IMR-90 (cell line): Measurements from ENCODE around the gene ASTN2. TPM values are rescaled to one million over a fixed set of nuclear protein-coding genes. Genes with fewer than 3 reads are reported as not detected.

Experiments used
- ATAC-seq: fragments of 200-7000 bp; cut with Tn5 transposase; 2 replicates; pipeline ENCODE4 v1.9.1; 2020; ENCODE audit warnings: low read depth, mild to moderate bottlenecking, moderate library complexity
- BruUV-seq: library from RNA; stranded (reverse); fragments of 400-500 nt; replicated peaks from 2 replicates; lab custom pipeline; 2021; lab: Mats Ljungman, UMichigan
- CTCF ChIA-PET: fragments of 300-600 bp; formaldehyde crosslinking; extraction: SDS; loops from one replicate; lab custom pipeline; 2021; ENCODE audit warnings: antibody characterized with exemption; lab: Yijun Ruan, JAX
- POLR2A ChIA-PET: fragments of 300-600 bp; sonication (Branson Sonifier 250); formaldehyde crosslinking; loops from one replicate; lab custom pipeline; 2022; ENCODE audit warnings: antibody characterized with exemption; ENCODE audit not compliant: unreplicated experiment; lab: Charles Lee
- DNase-seq: peaks from one replicate; pipeline ENCODE4 v3.0.0; 2013
- H2AFZ ChIP-seq: replicated peaks from 2 replicates; pipeline ENCODE3; 2013; ENCODE audit warnings: low read length, mild to moderate bottlenecking; ENCODE audit not compliant: poor library complexity
- H2AK5ac ChIP-seq: 2 replicates; pipeline ENCODE4 v1.6.1; 2013; ENCODE audit warnings: low read depth, low read length, inconsistent platforms
- H2AK9ac ChIP-seq: replicated peaks from 2 replicates; pipeline ENCODE3; 2013; ENCODE audit warnings: mild to moderate bottlenecking, low read depth, low read length, moderate library complexity; ENCODE audit not compliant: poor library complexity
- H2BK120ac ChIP-seq: 2 replicates; pipeline ENCODE4 v1.6.1; 2013; ENCODE audit warnings: low read depth, low read length, inconsistent platforms
- H2BK15ac ChIP-seq: 3 replicates; pipeline ENCODE4 v1.6.1; 2013; ENCODE audit warnings: low read depth, low read length, inconsistent platforms
- H2BK20ac ChIP-seq: 2 replicates; pipeline ENCODE4 v1.6.1; 2013; ENCODE audit warnings: low read depth, mild to moderate bottlenecking, inconsistent platforms, low read length, moderate library complexity
- H2BK5ac ChIP-seq: 2 replicates; pipeline ENCODE4 v1.6.1; 2013; ENCODE audit warnings: mild to moderate bottlenecking, low read depth, low read length, inconsistent platforms; ENCODE audit not compliant: poor library complexity, severe bottlenecking
- H3K14ac ChIP-seq: replicated peaks from 2 replicates; pipeline ENCODE4 v1.6.1; 2013; ENCODE audit warnings: low read depth, low read length, inconsistent platforms
- H3K18ac ChIP-seq: 2 replicates; pipeline ENCODE4 v1.6.1; 2013; ENCODE audit warnings: low read depth, low read length, control low read depth
- H3K23ac ChIP-seq: 2 replicates; pipeline ENCODE4 v1.6.1; 2013; ENCODE audit warnings: low read depth, low read length, inconsistent platforms
- H3K27ac ChIP-seq: 2 replicates; pipeline ENCODE4 v1.5.1; 2013; ENCODE audit warnings: mild to moderate bottlenecking, control low read depth, low read length; ENCODE audit not compliant: insufficient read depth
- H3K27me3 ChIP-seq: 2 replicates; pipeline ENCODE4 v1.6.1; 2013; ENCODE audit warnings: low read length; ENCODE audit not compliant: control insufficient read depth, insufficient read depth
- H3K36me3 ChIP-seq: 2 replicates; pipeline ENCODE4 v1.6.1; 2013; ENCODE audit warnings: low read length, mixed read lengths; ENCODE audit not compliant: control insufficient read depth, insufficient read depth
- H3K4ac ChIP-seq: 2 replicates; pipeline ENCODE4 v1.6.1; 2013; ENCODE audit warnings: low read depth, low read length, inconsistent platforms
- H3K4me1 ChIP-seq: 2 replicates; pipeline ENCODE4 v1.6.1; 2013; ENCODE audit warnings: low read length, mixed read lengths; ENCODE audit not compliant: control insufficient read depth, insufficient read depth
- H3K4me2 ChIP-seq: 2 replicates; pipeline ENCODE4 v1.6.1; 2013; ENCODE audit warnings: low read depth, mild to moderate bottlenecking, control low read depth, low read length, moderate library complexity
- H3K4me3 ChIP-seq: 2 replicates; pipeline ENCODE4 v1.5.1; 2013; ENCODE audit warnings: low read depth, mild to moderate bottlenecking, control low read depth, low read length, moderate library complexity; ENCODE audit not compliant: insufficient read depth
- H3K56ac ChIP-seq: 2 replicates; pipeline ENCODE4 v1.6.1; 2013; ENCODE audit warnings: low read length, inconsistent platforms; ENCODE audit not compliant: insufficient read depth; ENCODE audit errors: extremely low read depth
- H3K79me1 ChIP-seq, 2 experiments: 2 replicates each; pipeline ENCODE4 v1.6.1; 2013; ENCODE audit warnings: low read length in 2 of 2, inconsistent platforms in 1 of 2, low read depth in 1 of 2
- H3K9ac ChIP-seq: 2 replicates; pipeline ENCODE4 v1.6.1; 2013; ENCODE audit warnings: low read depth, low read length, control low read depth
- H3K9me1 ChIP-seq: 2 replicates; pipeline ENCODE4 v1.6.1; 2013; ENCODE audit warnings: low read length, inconsistent platforms; ENCODE audit not compliant: insufficient read depth
- H3K9me3 ChIP-seq: 2 replicates; pipeline ENCODE4 v1.6.1; 2013; ENCODE audit warnings: low read length; ENCODE audit not compliant: control insufficient read depth, insufficient read depth
- H4K20me1 ChIP-seq: 2 replicates; pipeline ENCODE4 v1.6.1; 2013; ENCODE audit warnings: low read length, inconsistent platforms; ENCODE audit not compliant: insufficient read depth
- H4K5ac ChIP-seq: 2 replicates; pipeline ENCODE4 v1.6.1; 2013; ENCODE audit warnings: mild to moderate bottlenecking, low read depth, low read length, control low read depth
- H4K8ac ChIP-seq, 2 experiments: 2 replicates each; pipeline ENCODE4 v1.6.1; 2013; ENCODE audit warnings: low read depth in 2 of 2, low read length in 2 of 2, control low read depth in 1 of 2, inconsistent platforms in 1 of 2
- H4K91ac ChIP-seq: 2 replicates; pipeline ENCODE4 v1.6.1; 2013; ENCODE audit warnings: low read depth, low read length, inconsistent platforms; ENCODE audit not compliant: insufficient read depth
- BHLHE40 ChIP-seq: fragments of 150-350 bp; IDR thresholded peaks from 2 replicates; pipeline ENCODE4 v1.6.1; 2016; ENCODE audit warnings: mild to moderate bottlenecking, low read depth, low read length
- CEBPB ChIP-seq: IDR thresholded peaks from 2 replicates; pipeline ENCODE4 v1.6.1; 2012; ENCODE audit warnings: low read depth, low read length, improper control_type of control experiment
- CHD1 ChIP-seq: IDR thresholded peaks from 2 replicates; pipeline ENCODE4 v1.6.1; 2012; ENCODE audit warnings: low read depth, low read length, improper control_type of control experiment
- MAFK ChIP-seq: IDR thresholded peaks from 2 replicates; pipeline ENCODE4 v1.6.1; 2012; ENCODE audit warnings: low read depth, low read length, improper control_type of control experiment
- MAZ ChIP-seq: IDR thresholded peaks from 2 replicates; pipeline ENCODE4 v1.6.1; 2012; ENCODE audit warnings: low read depth, mild to moderate bottlenecking, low read length, improper control_type of control experiment, moderate library complexity, borderline replicate concordance
- POLR2A ChIP-seq: IDR thresholded peaks from 2 replicates; pipeline ENCODE4 v1.6.1; 2012; ENCODE audit warnings: mild to moderate bottlenecking, low read depth, low read length
- RCOR1 ChIP-seq: IDR thresholded peaks from 2 replicates; pipeline ENCODE4 v1.6.1; 2012; ENCODE audit warnings: mild to moderate bottlenecking, low read length, improper control_type of control experiment; ENCODE audit not compliant: insufficient replicate concordance
- RFX5 ChIP-seq: IDR thresholded peaks from 2 replicates; pipeline ENCODE4 v1.8.0; 2012; ENCODE audit warnings: low read depth, mild to moderate bottlenecking, low read length, moderate library complexity
- SMC3 ChIP-seq: fragments of 150-350 bp; IDR thresholded peaks from 2 replicates; pipeline ENCODE4 v1.6.1; 2016; ENCODE audit warnings: low read depth, mild to moderate bottlenecking, antibody characterized with exemption, low read length, moderate library complexity
- WGBS, 2 experiments: methylation state at CpG; one replicate each; pipeline versions ENCODE4 v1.1.5 to v1.1.7; 2013; ENCODE audit warnings: missing lambda C conversion rate in 2 of 2; ENCODE audit not compliant: insufficient read length in 1 of 2; ENCODE audit errors: extremely low coverage in 2 of 2; 5-methylcytosine and 5-hydroxymethylcytosine counted together
- dilution Hi-C: fragments of 300-500 bp; cut with HindIII; formaldehyde crosslinking; loops from one replicate; pipeline ENCODE4 v1.14.3; 2018; ENCODE audit warnings: low sequenced_read_pairs; ENCODE audit not compliant: unreplicated experiment
- in situ Hi-C: fragments of 300-500 bp; cut with MboI; formaldehyde crosslinking; loops from 3 replicates; pipeline ENCODE4 v1.14.3; 2019; ENCODE audit warnings: low sequenced_read_pairs, inconsistent platforms, mixed read lengths
- intact Hi-C: fragments of 100-400 bp; cut with micrococcal nuclease; formaldehyde crosslinking; loops from 2 replicates; pipeline ENCODE4 v1.10.0; 2022
- polyA plus RNA-seq, 3 experiments: library from polyadenylated mRNA; depleted of rRNA; stranded (reverse); fragments of >200 nt; gene quantifications; 2 replicates each; pipeline ENCODE4 v1.2.3, GENCODE V29; 2012; ENCODE audit warnings: low replicate concordance in 1 of 3
- total RNA-seq: library from RNA; depleted of rRNA; stranded (reverse); fragments of >200 nt; gene quantifications from 2 replicates; pipeline ENCODE4 v1.2.3, GENCODE V29; 2012
- TF ChIP-seq, protein P1 (sequence below): conservative IDR thresholded peaks from 2 replicates; pipeline ENCODE4 v1.5.1; 2012; ENCODE audit warnings: mild to moderate bottlenecking, low read depth, low read length, improper control_type of control experiment
- TF ChIP-seq, protein P2 (sequence below): fragments of 150-350 bp; IDR thresholded peaks from 2 replicates; pipeline ENCODE4 v1.6.1; 2017; ENCODE audit warnings: mild to moderate bottlenecking, antibody characterized with exemption, low read length, low read depth

ASTN2 gene
- total and polyA plus RNA-seq, 2 of the 4 experiments (the other 2 are of a cell fraction), result 3.8 to 6.8 TPM

- Histone ChIP-seq H2AK9ac (no peak overlapping the region), H3K4me3 (no peak overlapping the region), H2BK5ac (no peak overlapping the region), H4K20me1 (no peaks in the 10 kb centered on the region), H2BK20ac (no peak overlapping the region), H3K27ac (no peak overlapping the region), H3K14ac (no peak overlapping the region), H3K56ac (no peak overlapping the region), H3K4ac (no peak overlapping the region), H3K9ac (no peak overlapping the region), H4K91ac (no peak overlapping the region), H3K23ac (no peak overlapping the region), H3K4me1 (no peaks in the 10 kb centered on the region), H2AK5ac (no peak overlapping the region), H3K36me3 (no peaks in the 10 kb centered on the region), H4K8ac (no peak overlapping the region), H2AFZ (no peak overlapping the region), H3K18ac (no peak overlapping the region), H3K4me2 (no peak overlapping the region), H3K79me1 (no peaks in the 10 kb centered on the region), H3K9me3 (no peaks in the 10 kb centered on the region), H3K27me3 (peaks cover 2% of the 10 kb centered on the region; the same call in 1 of the 2 replicates), H4K5ac (no peak overlapping the region), H3K9me1 (no peaks in the 10 kb centered on the region), H2BK120ac (no peak overlapping the region), H2BK15ac (no peak overlapping the region)
- intact Hi-C loops, result no loop called here
- BruUV-seq, result no TSS peak
- in situ Hi-C loops, result no loop called here
- POLR2A ChIA-PET, result no interaction called here
- TF ChIP-seq MAFK (no peak), SMC3 (no peak), CEBPB (no peak), BHLHE40 (no peak), MAZ (no peak), CHD1 (no peak), POLR2A (no peak), RFX5 (no peak), RCOR1 (no peak)
- TF ChIP-seq, protein P1, sequence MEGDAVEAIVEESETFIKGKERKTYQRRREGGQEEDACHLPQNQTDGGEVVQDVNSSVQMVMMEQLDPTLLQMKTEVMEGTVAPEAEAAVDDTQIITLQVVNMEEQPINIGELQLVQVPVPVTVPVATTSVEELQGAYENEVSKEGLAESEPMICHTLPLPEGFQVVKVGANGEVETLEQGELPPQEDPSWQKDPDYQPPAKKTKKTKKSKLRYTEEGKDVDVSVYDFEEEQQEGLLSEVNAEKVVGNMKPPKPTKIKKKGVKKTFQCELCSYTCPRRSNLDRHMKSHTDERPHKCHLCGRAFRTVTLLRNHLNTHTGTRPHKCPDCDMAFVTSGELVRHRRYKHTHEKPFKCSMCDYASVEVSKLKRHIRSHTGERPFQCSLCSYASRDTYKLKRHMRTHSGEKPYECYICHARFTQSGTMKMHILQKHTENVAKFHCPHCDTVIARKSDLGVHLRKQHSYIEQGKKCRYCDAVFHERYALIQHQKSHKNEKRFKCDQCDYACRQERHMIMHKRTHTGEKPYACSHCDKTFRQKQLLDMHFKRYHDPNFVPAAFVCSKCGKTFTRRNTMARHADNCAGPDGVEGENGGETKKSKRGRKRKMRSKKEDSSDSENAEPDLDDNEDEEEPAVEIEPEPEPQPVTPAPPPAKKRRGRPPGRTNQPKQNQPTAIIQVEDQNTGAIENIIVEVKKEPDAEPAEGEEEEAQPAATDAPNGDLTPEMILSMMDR, result no peak
- TF ChIP-seq, protein P2, sequence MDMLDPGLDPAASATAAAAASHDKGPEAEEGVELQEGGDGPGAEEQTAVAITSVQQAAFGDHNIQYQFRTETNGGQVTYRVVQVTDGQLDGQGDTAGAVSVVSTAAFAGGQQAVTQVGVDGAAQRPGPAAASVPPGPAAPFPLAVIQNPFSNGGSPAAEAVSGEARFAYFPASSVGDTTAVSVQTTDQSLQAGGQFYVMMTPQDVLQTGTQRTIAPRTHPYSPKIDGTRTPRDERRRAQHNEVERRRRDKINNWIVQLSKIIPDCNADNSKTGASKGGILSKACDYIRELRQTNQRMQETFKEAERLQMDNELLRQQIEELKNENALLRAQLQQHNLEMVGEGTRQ, result no peak
- dilution Hi-C loops, result no loop called here
- ATAC-seq (no peak), DNase-seq (no peak)
- 51% methylated on average over 4 of the region's 8 CpGs; no CpG with 5 or more reads in 1 of the 2 experiments for WGBS, 2 experiments
- CTCF ChIA-PET, result no interaction called here
These were observed 647.6 kb downstream of the ASTN2 start for GRCh38 chr9:116767219-116767618.
